ENCODE data around the gene ZNF679. TPM values are rescaled to one million over a fixed set of nuclear protein-coding genes. Genes with fewer than 3 reads are reported as not detected.
A peak's percentile ranks its signal among the peaks of the same experiment; 100 is the strongest.
"Not testable (repeated sequence)": the region's sequence is repeated elsewhere in the genome, so short reads cannot be mapped to it uniquely, and the experiment has no call there.

ZNF679 gene
- polyA plus RNA-seq, 2 donors: not detected

- H3K9me3 ChIP-seq (ENCODE audit: control insufficient read depth in 2 of 2, insufficient read depth in 1 of 2, low read depth in 1 of 2, low read length in 1 of 2): no peaks in the 10 kb centered on the region
- H3K4me1 ChIP-seq (ENCODE audit: control insufficient read depth in 2 of 2, insufficient read depth in 2 of 2, low read length in 1 of 2): peaks cover 0 to 2% of the 10 kb centered on the region in 2 donors
- peak overlapping the region; percentile 80 to 94 for H3K27ac ChIP-seq (ENCODE audit: low read depth in 2 of 2, low read length in 1 of 2)
- no peaks in the 10 kb centered on the region for H3K36me3 ChIP-seq (ENCODE audit: control insufficient read depth in 2 of 2, insufficient read depth in 2 of 2, low read length in 1 of 2)
- WGBS, 2 donors: 2 to 4% methylated on average over 33 of the region's 33 CpGs
- no peaks in the 10 kb centered on the region for H3K27me3 ChIP-seq (ENCODE audit: control insufficient read depth in 1 of 2, insufficient read depth in 2 of 2, low read length in 2 of 2)
- peak overlapping the region; percentile 53 to 59 for H3K4me3 ChIP-seq (ENCODE audit: low read depth in 1 of 2, low read length in 2 of 2)
Observed at GRCh38 chr7:64307254-64308015, 79.2 kb downstream of the ZNF679 start.

DNA sequence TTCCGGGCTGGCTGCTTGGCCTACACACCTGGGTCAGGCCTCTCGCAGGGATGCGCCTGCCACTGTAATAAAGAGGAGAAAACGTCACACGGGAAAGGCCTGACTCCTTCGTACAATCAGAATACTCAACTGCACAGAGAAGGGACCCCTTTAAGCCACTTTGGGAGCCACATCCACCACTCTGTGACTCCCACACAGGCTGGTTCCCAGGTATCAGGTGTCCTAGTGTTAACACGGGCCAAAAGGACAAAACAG is 79.7 kb downstream of the ZNF679 start:
- WGBS, 2 donors: 51 to 62% methylated on average over 7 of the region's 7 CpGs
- peak overlapping the region; percentile 53 to 59 for H3K4me3 ChIP-seq (ENCODE audit: low read depth in 1 of 2, low read length in 2 of 2)

DNA sequence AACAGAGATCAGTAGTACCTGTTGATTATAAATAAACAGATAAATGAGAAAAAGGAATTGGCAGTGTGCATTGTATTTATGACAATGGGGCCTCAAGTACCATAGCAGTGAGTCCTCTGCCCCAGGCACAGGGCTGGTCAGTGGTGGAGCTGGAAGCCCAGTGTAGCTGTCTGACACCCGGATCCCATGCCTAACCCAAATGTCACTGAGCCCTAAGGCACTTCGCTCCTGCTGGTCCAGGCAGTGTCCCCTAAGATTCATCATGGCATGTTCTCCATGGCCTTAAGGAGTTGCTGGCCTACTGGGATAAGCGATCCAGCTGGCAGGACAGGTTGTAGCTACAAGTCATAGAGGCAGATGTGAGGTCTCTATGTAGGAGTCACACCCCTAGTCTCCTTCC is 82.2 kb downstream of the ZNF679 start:
- Histone ChIP-seq H3K4me1 (ENCODE audit: control insufficient read depth in 2 of 2, insufficient read depth in 2 of 2, low read length in 1 of 2) (peaks cover 2 to 4% of the 10 kb centered on the region in 2 donors), H3K4me3 (ENCODE audit: low read depth in 1 of 2, low read length in 2 of 2) (no peak overlapping the region), H3K36me3 (ENCODE audit: control insufficient read depth in 2 of 2, insufficient read depth in 2 of 2, low read length in 1 of 2) (no peaks in the 10 kb centered on the region), H3K27me3 (ENCODE audit: control insufficient read depth in 1 of 2, insufficient read depth in 2 of 2, low read length in 2 of 2) (no peaks in the 10 kb centered on the region), H3K27ac (ENCODE audit: low read depth in 2 of 2, low read length in 1 of 2) (no peak overlapping the region), H3K9me3 (ENCODE audit: control insufficient read depth in 2 of 2, insufficient read depth in 1 of 2, low read depth in 1 of 2, low read length in 1 of 2) (no peaks in the 10 kb centered on the region)
- WGBS, 2 donors: 78 to 80% methylated on average over 3 of the region's 3 CpGs

More for the DNA sequence above, 79.7 kb downstream of the ZNF679 start:
- H3K27me3 ChIP-seq (ENCODE audit: control insufficient read depth in 1 of 2, insufficient read depth in 2 of 2, low read length in 2 of 2): no peaks in the 10 kb centered on the region
- H3K4me1 ChIP-seq (ENCODE audit: control insufficient read depth in 2 of 2, insufficient read depth in 2 of 2, low read length in 1 of 2): peaks cover 0 to 2% of the 10 kb centered on the region in 2 donors
- H3K9me3 ChIP-seq (ENCODE audit: control insufficient read depth in 2 of 2, insufficient read depth in 1 of 2, low read depth in 1 of 2, low read length in 1 of 2): no peaks in the 10 kb centered on the region
- peak overlapping the region; percentile 80 to 94 for H3K27ac ChIP-seq (ENCODE audit: low read depth in 2 of 2, low read length in 1 of 2)
- H3K36me3 ChIP-seq (ENCODE audit: control insufficient read depth in 2 of 2, insufficient read depth in 2 of 2, low read length in 1 of 2): no peaks in the 10 kb centered on the region

DNA sequence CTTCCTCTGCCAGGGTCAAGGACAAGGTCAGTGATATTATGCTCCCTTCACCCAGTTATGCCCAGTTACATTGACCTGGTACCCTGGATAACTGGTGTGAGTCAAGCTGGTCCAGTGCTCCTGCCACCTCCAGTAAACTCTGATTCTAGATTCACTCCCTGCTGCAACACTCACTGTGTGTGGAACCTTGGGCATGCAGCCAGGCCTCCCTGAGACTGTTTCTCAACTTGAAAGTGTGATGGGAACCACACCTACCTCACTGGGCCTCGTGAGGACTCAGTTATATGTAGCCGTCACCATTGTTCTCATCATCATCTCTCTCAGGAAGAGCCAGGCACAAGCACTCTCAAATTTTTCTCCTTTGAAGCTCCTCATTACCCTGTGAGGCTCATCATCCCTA is 84.6 kb downstream of the ZNF679 start:
- Histone ChIP-seq H3K36me3 (ENCODE audit: control insufficient read depth in 2 of 2, insufficient read depth in 2 of 2, low read length in 1 of 2) (no peaks in the 10 kb centered on the region), H3K9me3 (ENCODE audit: control insufficient read depth in 2 of 2, insufficient read depth in 1 of 2, low read depth in 1 of 2, low read length in 1 of 2) (no peaks in the 10 kb centered on the region), H3K4me3 (ENCODE audit: low read depth in 1 of 2, low read length in 2 of 2) (no peak overlapping the region), H3K27ac (ENCODE audit: low read depth in 2 of 2, low read length in 1 of 2) (peak overlapping the region in 1 of 2 donors; percentile 31), H3K27me3 (ENCODE audit: control insufficient read depth in 1 of 2, insufficient read depth in 2 of 2, low read length in 2 of 2) (no peaks in the 10 kb centered on the region), H3K4me1 (ENCODE audit: control insufficient read depth in 2 of 2, insufficient read depth in 2 of 2, low read length in 1 of 2) (peaks cover 2 to 4% of the 10 kb centered on the region in 2 donors)
- 49 to 69% methylated on average over 2 of the region's 2 CpGs for WGBS, 2 donors

GRCh38 chr7:64313740-64314491 is 85.6 kb downstream of the ZNF679 start, which contains the start of gene ZNF736:
ZNF736 (plus strand) TSS chr7:64313961; CDS start chr7:64314151, 190 bp downstream.
- WGBS, 2 donors: 0 to 1% methylated on average over 33 of the region's 33 CpGs
- peak within 1 kb of the TSS; percentile 75 to 91 for H3K27ac ChIP-seq (ENCODE audit: low read depth in 2 of 2, low read length in 1 of 2)
- no peaks in the 10 kb centered on the region for H3K36me3 ChIP-seq (ENCODE audit: control insufficient read depth in 2 of 2, insufficient read depth in 2 of 2, low read length in 1 of 2)
- peaks cover 0 to 4% of the 10 kb centered on the region in 2 donors for H3K4me1 ChIP-seq (ENCODE audit: control insufficient read depth in 2 of 2, insufficient read depth in 2 of 2, low read length in 1 of 2)
- no peaks in the 10 kb centered on the region for H3K9me3 ChIP-seq (ENCODE audit: control insufficient read depth in 2 of 2, insufficient read depth in 1 of 2, low read depth in 1 of 2, low read length in 1 of 2)
- H3K27me3 ChIP-seq (ENCODE audit: control insufficient read depth in 1 of 2, insufficient read depth in 2 of 2, low read length in 2 of 2): no peaks in the 10 kb centered on the region
- H3K4me3 ChIP-seq (ENCODE audit: low read depth in 1 of 2, low read length in 2 of 2): peak within 1 kb of the TSS; percentile 81 to 99

GRCh38 chr7:64314566-64314965 is 86.3 kb downstream of the ZNF679 start:
- Histone ChIP-seq H3K4me3 (ENCODE audit: low read depth in 1 of 2, low read length in 2 of 2) (peak overlapping the region; percentile 81 to 99), H3K27ac (ENCODE audit: low read depth in 2 of 2, low read length in 1 of 2) (peak overlapping the region in 1 of 2 donors; percentile 91), H3K36me3 (ENCODE audit: control insufficient read depth in 2 of 2, insufficient read depth in 2 of 2, low read length in 1 of 2) (no peaks in the 10 kb centered on the region), H3K9me3 (ENCODE audit: control insufficient read depth in 2 of 2, insufficient read depth in 1 of 2, low read depth in 1 of 2, low read length in 1 of 2) (no peaks in the 10 kb centered on the region), H3K4me1 (ENCODE audit: control insufficient read depth in 2 of 2, insufficient read depth in 2 of 2, low read length in 1 of 2) (peaks cover 0 to 4% of the 10 kb centered on the region in 2 donors), H3K27me3 (ENCODE audit: control insufficient read depth in 1 of 2, insufficient read depth in 2 of 2, low read length in 2 of 2) (no peaks in the 10 kb centered on the region)
- WGBS, 2 donors: 14 to 17% methylated on average over 10 of the region's 10 CpGs

DNA sequence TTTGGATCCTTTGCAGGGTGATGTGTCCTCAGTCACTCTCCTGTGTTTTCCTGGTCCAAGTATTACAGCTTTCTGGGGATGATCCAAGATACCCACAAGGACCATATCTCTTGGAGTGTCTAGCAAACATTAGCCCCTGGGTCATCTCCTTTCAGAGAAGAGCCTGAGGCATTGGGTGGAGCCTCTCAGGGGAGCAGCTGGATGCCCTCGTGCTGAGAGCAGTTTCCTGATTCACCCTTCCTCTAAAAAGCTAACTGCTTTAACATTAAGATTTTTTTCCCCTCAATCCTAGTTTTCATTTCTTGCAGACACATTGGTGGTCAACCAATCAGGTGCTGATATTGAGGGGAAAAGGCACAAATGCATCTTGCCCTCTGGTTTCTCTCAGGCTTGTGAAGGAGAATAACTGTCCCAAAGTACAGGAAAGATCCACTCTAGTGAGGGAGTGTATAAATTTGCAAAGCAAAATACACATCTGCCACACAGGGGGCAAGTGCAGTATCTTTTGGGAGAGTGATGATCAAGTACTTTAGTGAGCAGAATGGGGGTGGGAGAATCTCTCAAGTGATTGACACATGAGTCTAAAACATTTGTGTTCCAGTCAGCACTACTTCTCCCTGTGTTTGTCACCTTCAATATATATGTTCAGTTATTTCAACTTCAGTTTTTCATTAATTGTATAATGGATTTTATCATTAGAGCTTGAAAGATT is 87.9 kb downstream of the ZNF679 start:
- H3K4me3 ChIP-seq (ENCODE audit: low read depth in 1 of 2, low read length in 2 of 2); H3K27me3 ChIP-seq (ENCODE audit: control insufficient read depth in 1 of 2, insufficient read depth in 2 of 2, low read length in 2 of 2); H3K4me1 ChIP-seq (ENCODE audit: control insufficient read depth in 2 of 2, insufficient read depth in 2 of 2, low read length in 1 of 2); H3K36me3 ChIP-seq (ENCODE audit: control insufficient read depth in 2 of 2, insufficient read depth in 2 of 2, low read length in 1 of 2); H3K27ac ChIP-seq (ENCODE audit: low read depth in 2 of 2, low read length in 1 of 2); H3K9me3 ChIP-seq (ENCODE audit: control insufficient read depth in 2 of 2, insufficient read depth in 1 of 2, low read depth in 1 of 2, low read length in 1 of 2): not testable (repeated sequence)
- 50 to 54% methylated on average over 1 of the region's 1 CpG for whole genome bisulfite sequencing, 2 donors

Other genes starting within 250 kb of the ZNF679 start
- gene ZNF722, start 229.6 kb upstream of the ZNF679 start, polyA plus RNA-seq: not detected
- under 1 TPM; 0.08 to 0.29 TPM for gene ZNF727, start 183.0 kb upstream of the ZNF679 start, polyA plus RNA-seq
- not detected for gene ZNF735, start 21.3 kb upstream of the ZNF679 start, polyA plus RNA-seq
- 1 to 10 TPM; 1.7 to 3.5 TPM for gene ZNF736, start 85.5 kb downstream of the ZNF679 start, polyA plus RNA-seq

Measured in esophagus (tissue), 2 donors.